Body of pancreas (tissue), 4 donors: ENCODE measurements around the gene PLD6.

Experiments used
- CTCF ChIP-seq, 7 experiments: fragments of 450-650 bp in 4 of 7; fragments of 200-600 bp in 3 of 7; sonication (generic) in 3 of 7; IDR thresholded peaks; one replicate each; pipeline ENCODE4 v1.5.1; 2016 to 2019; ENCODE audit warnings: antibody characterized with exemption in 7 of 7
- POLR2A ChIP-seq, 3 donors: fragments of 450-650 bp; IDR thresholded peaks; one replicate each; pipeline ENCODE4 v1.6.1; 2016; ENCODE audit warnings: antibody characterized with exemption in 3 of 3, mild to moderate bottlenecking in 2 of 3

GRCh38 chr17:17215575-17215974 lies 9.4 kb upstream of the PLD6 start:
- TF ChIP-seq CTCF (IDR thresholded peaks at IDR 0.05) (no peak), POLR2A (IDR thresholded peaks at IDR 0.05) (no peak)
